GM10248 (cell line): ENCODE data around the gene POC1B.

Source experiments
- CTCF ChIA-PET: fragments of 300-600 bp; sonication (Branson Sonifier 250); formaldehyde crosslinking; extraction: SDS; loops from one replicate; lab custom pipeline; 2021; ENCODE audit warnings: antibody characterized with exemption; lab: Yijun Ruan, JAX
- POLR2A ChIA-PET: fragments of 350-650 bp; sonication (Branson Sonifier 250); formaldehyde crosslinking; extraction: SDS; loops from one replicate; lab custom pipeline; 2020; ENCODE audit warnings: antibody characterized with exemption; lab: Yijun Ruan, JAX
- DNase-seq: peaks from one replicate; pipeline ENCODE4 v3.0.0; 2012; ENCODE audit errors: extremely low spot score
- CTCF ChIP-seq: IDR thresholded peaks from 2 replicates; pipeline ENCODE4 v1.5.1; 2012; ENCODE audit warnings: mild to moderate bottlenecking, low read depth; ENCODE audit errors: extremely low read depth, missing control alignments, control extremely low read depth

POC1B gene

GRCh38 chr12:89379148-89379838, 146.6 kb downstream of the POC1B start:
- ChIA-PET POLR2A (no interaction called here), CTCF (no interaction called here)
- no peak for DNase-seq
- no peak for TF ChIP-seq CTCF

GRCh38 chr12:89376844-89377243, 149.0 kb downstream of the POC1B start:
- CTCF ChIA-PET = no interaction called here
- TF ChIP-seq CTCF = no peak
- POLR2A ChIA-PET = no interaction called here
- no peak for DNase-seq

- ChIA-PET POLR2A (no interaction called here), CTCF (no interaction called here)
- DNase-seq = no peak
- no peak for TF ChIP-seq CTCF
Measured at GRCh38 chr12:89376202-89376529, 149.7 kb downstream of the POC1B start.

GRCh38 chr12:89373763-89374572, 151.9 kb downstream of the POC1B start:
- CTCF ChIA-PET = no interaction called here
- DNase-seq = no peak
- POLR2A ChIA-PET = no interaction called here
- no peak for TF ChIP-seq CTCF

- no peak for TF ChIP-seq CTCF
- POLR2A ChIA-PET = no interaction called here
- CTCF ChIA-PET = interaction anchor here (1.2 to 1.3 kb wide), 2 partner anchors 21 to 55 kb away, joined by 3 read pairs; no protein-coding TSS in a partner anchor
- DNase-seq = no peak
Measured at GRCh38 chr12:89372584-89373370, 153.1 kb downstream of the POC1B start.

GRCh38 chr12:89370850-89371249, 155.0 kb downstream of the POC1B start:
- TF ChIP-seq CTCF = no peak
- ChIA-PET CTCF (no interaction called here), POLR2A (no interaction called here)
- DNase-seq = no peak
